Measurements from ENCODE around the gene UCHL3.

Gene UCHL3

GRCh38 chr13:75600371-75600770 is 50.8 kb downstream of the UCHL3 start:
- H3K4me3 ChIP-seq (ENCODE audit: low read length), result no peak overlapping the region
- H3K9ac ChIP-seq (ENCODE audit: low read length), result no peak overlapping the region
- H3K27ac ChIP-seq (ENCODE audit: low read length), result no peak overlapping the region
- no peaks in the 10 kb centered on the region for H3K27me3 ChIP-seq (ENCODE audit: control insufficient read depth, insufficient read depth, low read length)
- no peaks in the 10 kb centered on the region for H3K4me1 ChIP-seq (ENCODE audit: control insufficient read depth, low read depth, low read length)
- no peaks in the 10 kb centered on the region for H3K36me3 ChIP-seq (ENCODE audit: control insufficient read depth, low read depth, low read length)
- no peaks in the 10 kb centered on the region for H3K9me3 ChIP-seq (ENCODE audit: control insufficient read depth, low read depth, low read length)

GRCh38 chr13:75603038-75603437 is 53.4 kb downstream of the UCHL3 start:
- Histone ChIP-seq H3K27me3 (ENCODE audit: control insufficient read depth, insufficient read depth, low read length) (no peaks in the 10 kb centered on the region), H3K27ac (ENCODE audit: low read length) (no peak overlapping the region), H3K4me1 (ENCODE audit: control insufficient read depth, low read depth, low read length) (no peaks in the 10 kb centered on the region), H3K9ac (ENCODE audit: low read length) (no peak overlapping the region), H3K9me3 (ENCODE audit: control insufficient read depth, low read depth, low read length) (no peaks in the 10 kb centered on the region), H3K36me3 (ENCODE audit: control insufficient read depth, low read depth, low read length) (no peaks in the 10 kb centered on the region), H3K4me3 (ENCODE audit: low read length) (no peak overlapping the region)

- H3K27ac ChIP-seq (ENCODE audit: low read length), result no peak overlapping the region
- no peaks in the 10 kb centered on the region for H3K4me1 ChIP-seq (ENCODE audit: control insufficient read depth, low read depth, low read length)
- H3K27me3 ChIP-seq (ENCODE audit: control insufficient read depth, insufficient read depth, low read length), result no peaks in the 10 kb centered on the region
- H3K9me3 ChIP-seq (ENCODE audit: control insufficient read depth, low read depth, low read length), result no peaks in the 10 kb centered on the region
- H3K36me3 ChIP-seq (ENCODE audit: control insufficient read depth, low read depth, low read length), result no peaks in the 10 kb centered on the region
- no peak overlapping the region for H3K9ac ChIP-seq (ENCODE audit: low read length)
- H3K4me3 ChIP-seq (ENCODE audit: low read length), result no peak overlapping the region
Measured at GRCh38 chr13:75607447-75607846, 57.9 kb downstream of the UCHL3 start.

GRCh38 chr13:75610466-75610865 is 60.9 kb downstream of the UCHL3 start:
- Histone ChIP-seq H3K9ac (ENCODE audit: low read length) (no peak overlapping the region), H3K27ac (ENCODE audit: low read length) (no peak overlapping the region), H3K4me1 (ENCODE audit: control insufficient read depth, low read depth, low read length) (no peaks in the 10 kb centered on the region), H3K36me3 (ENCODE audit: control insufficient read depth, low read depth, low read length) (no peaks in the 10 kb centered on the region), H3K27me3 (ENCODE audit: control insufficient read depth, insufficient read depth, low read length) (no peaks in the 10 kb centered on the region), H3K4me3 (ENCODE audit: low read length) (no peak overlapping the region), H3K9me3 (ENCODE audit: control insufficient read depth, low read depth, low read length) (no peaks in the 10 kb centered on the region)

GRCh38 chr13:75612354-75612753 is 62.8 kb downstream of the UCHL3 start:
- H3K27me3 ChIP-seq (ENCODE audit: control insufficient read depth, insufficient read depth, low read length), result no peaks in the 10 kb centered on the region

GRCh38 chr13:75617230-75617629 is 67.6 kb downstream of the UCHL3 start:
- Histone ChIP-seq H3K4me1 (ENCODE audit: control insufficient read depth, low read depth, low read length) (no peaks in the 10 kb centered on the region), H3K27ac (ENCODE audit: low read length) (no peak overlapping the region), H3K9ac (ENCODE audit: low read length) (no peak overlapping the region), H3K9me3 (ENCODE audit: control insufficient read depth, low read depth, low read length) (no peaks in the 10 kb centered on the region), H3K36me3 (ENCODE audit: control insufficient read depth, low read depth, low read length) (no peaks in the 10 kb centered on the region), H3K27me3 (ENCODE audit: control insufficient read depth, insufficient read depth, low read length) (no peaks in the 10 kb centered on the region), H3K4me3 (ENCODE audit: low read length) (no peak overlapping the region)

More at GRCh38 chr13:75612354-75612753, 62.8 kb downstream of the UCHL3 start:
- Histone ChIP-seq H3K4me1 (ENCODE audit: control insufficient read depth, low read depth, low read length) (no peaks in the 10 kb centered on the region), H3K9me3 (ENCODE audit: control insufficient read depth, low read depth, low read length) (no peaks in the 10 kb centered on the region), H3K9ac (ENCODE audit: low read length) (no peak overlapping the region), H3K36me3 (ENCODE audit: control insufficient read depth, low read depth, low read length) (no peaks in the 10 kb centered on the region), H3K27ac (ENCODE audit: low read length) (no peak overlapping the region), H3K4me3 (ENCODE audit: low read length) (no peak overlapping the region)

- no peaks in the 10 kb centered on the region for H3K9me3 ChIP-seq (ENCODE audit: control insufficient read depth, low read depth, low read length)
- H3K4me1 ChIP-seq (ENCODE audit: control insufficient read depth, low read depth, low read length), result no peaks in the 10 kb centered on the region
- H3K27me3 ChIP-seq (ENCODE audit: control insufficient read depth, insufficient read depth, low read length), result no peaks in the 10 kb centered on the region
- H3K9ac ChIP-seq (ENCODE audit: low read length), result no peak overlapping the region
- H3K36me3 ChIP-seq (ENCODE audit: control insufficient read depth, low read depth, low read length), result no peaks in the 10 kb centered on the region
- no peak overlapping the region for H3K27ac ChIP-seq (ENCODE audit: low read length)
- H3K4me3 ChIP-seq (ENCODE audit: low read length), result no peak overlapping the region
Measured at GRCh38 chr13:75618308-75618707, 68.7 kb downstream of the UCHL3 start.

- Histone ChIP-seq H3K9ac (ENCODE audit: low read length) (no peak overlapping the region), H3K9me3 (ENCODE audit: control insufficient read depth, low read depth, low read length) (no peaks in the 10 kb centered on the region), H3K36me3 (ENCODE audit: control insufficient read depth, low read depth, low read length) (no peaks in the 10 kb centered on the region), H3K27ac (ENCODE audit: low read length) (no peak overlapping the region), H3K4me3 (ENCODE audit: low read length) (no peak overlapping the region), H3K27me3 (ENCODE audit: control insufficient read depth, insufficient read depth, low read length) (no peaks in the 10 kb centered on the region), H3K4me1 (ENCODE audit: control insufficient read depth, low read depth, low read length) (no peaks in the 10 kb centered on the region)
Measured at GRCh38 chr13:75620020-75620419, 70.4 kb downstream of the UCHL3 start.

- Histone ChIP-seq H3K9ac (ENCODE audit: low read length) (no peak overlapping the region), H3K4me3 (ENCODE audit: low read length) (no peak overlapping the region), H3K27me3 (ENCODE audit: control insufficient read depth, insufficient read depth, low read length) (no peaks in the 10 kb centered on the region)
Measured at GRCh38 chr13:75621147-75621546, 71.6 kb downstream of the UCHL3 start.

GRCh38 chr13:75628801-75629200 is 79.2 kb downstream of the UCHL3 start:
- Histone ChIP-seq H3K27ac (ENCODE audit: low read length) (no peak overlapping the region), H3K4me3 (ENCODE audit: low read length) (no peak overlapping the region), H3K4me1 (ENCODE audit: control insufficient read depth, low read depth, low read length) (no peaks in the 10 kb centered on the region), H3K9ac (ENCODE audit: low read length) (no peak overlapping the region), H3K9me3 (ENCODE audit: control insufficient read depth, low read depth, low read length) (no peaks in the 10 kb centered on the region), H3K36me3 (ENCODE audit: control insufficient read depth, low read depth, low read length) (no peaks in the 10 kb centered on the region), H3K27me3 (ENCODE audit: control insufficient read depth, insufficient read depth, low read length) (no peaks in the 10 kb centered on the region)

More at GRCh38 chr13:75621147-75621546, 71.6 kb downstream of the UCHL3 start:
- Histone ChIP-seq H3K4me1 (ENCODE audit: control insufficient read depth, low read depth, low read length) (no peaks in the 10 kb centered on the region), H3K9me3 (ENCODE audit: control insufficient read depth, low read depth, low read length) (no peaks in the 10 kb centered on the region), H3K27ac (ENCODE audit: low read length) (no peak overlapping the region), H3K36me3 (ENCODE audit: control insufficient read depth, low read depth, low read length) (no peaks in the 10 kb centered on the region)

GRCh38 chr13:75633285-75633684 is 83.7 kb downstream of the UCHL3 start:
- peaks cover 34% of the 10 kb centered on the region for H3K27me3 ChIP-seq (ENCODE audit: control insufficient read depth, insufficient read depth, low read length)
- H3K4me1 ChIP-seq (ENCODE audit: control insufficient read depth, low read depth, low read length), result peaks cover 10% of the 10 kb centered on the region
- no peak overlapping the region for H3K9ac ChIP-seq (ENCODE audit: low read length)
- no peaks in the 10 kb centered on the region for H3K36me3 ChIP-seq (ENCODE audit: control insufficient read depth, low read depth, low read length)
- H3K4me3 ChIP-seq (ENCODE audit: low read length), result no peak overlapping the region
- H3K9me3 ChIP-seq (ENCODE audit: control insufficient read depth, low read depth, low read length), result no peaks in the 10 kb centered on the region
- no peak overlapping the region for H3K27ac ChIP-seq (ENCODE audit: low read length)

GRCh38 chr13:75635101-75635827 is 85.7 kb downstream of the UCHL3 start:
- peaks cover 46% of the 10 kb centered on the region for H3K27me3 ChIP-seq (ENCODE audit: control insufficient read depth, insufficient read depth, low read length)
- peaks cover 13% of the 10 kb centered on the region for H3K4me1 ChIP-seq (ENCODE audit: control insufficient read depth, low read depth, low read length)
- H3K4me3 ChIP-seq (ENCODE audit: low read length), result peak overlapping the region; percentile 74
- no peaks in the 10 kb centered on the region for H3K36me3 ChIP-seq (ENCODE audit: control insufficient read depth, low read depth, low read length)
- H3K27ac ChIP-seq (ENCODE audit: low read length), result no peak overlapping the region
- H3K9ac ChIP-seq (ENCODE audit: low read length), result peak overlapping the region; percentile 22
- H3K9me3 ChIP-seq (ENCODE audit: control insufficient read depth, low read depth, low read length), result no peaks in the 10 kb centered on the region

Data from iPS-18a (cell line).